GM19099 (cell line): Measurements from ENCODE around the gene BCAS3.

Experiments used
- POLR2A ChIP-seq: IDR thresholded peaks from 3 replicates; pipeline ENCODE4 v1.6.1; 2011; ENCODE audit warnings: low read depth; ENCODE audit not compliant: insufficient read length; ENCODE audit errors: extremely low read depth

The BCAS3 gene

GRCh38 chr17:61362852-61363600, 685.4 kb downstream of the BCAS3 start:
- no peak for TF ChIP-seq POLR2A

DNA sequence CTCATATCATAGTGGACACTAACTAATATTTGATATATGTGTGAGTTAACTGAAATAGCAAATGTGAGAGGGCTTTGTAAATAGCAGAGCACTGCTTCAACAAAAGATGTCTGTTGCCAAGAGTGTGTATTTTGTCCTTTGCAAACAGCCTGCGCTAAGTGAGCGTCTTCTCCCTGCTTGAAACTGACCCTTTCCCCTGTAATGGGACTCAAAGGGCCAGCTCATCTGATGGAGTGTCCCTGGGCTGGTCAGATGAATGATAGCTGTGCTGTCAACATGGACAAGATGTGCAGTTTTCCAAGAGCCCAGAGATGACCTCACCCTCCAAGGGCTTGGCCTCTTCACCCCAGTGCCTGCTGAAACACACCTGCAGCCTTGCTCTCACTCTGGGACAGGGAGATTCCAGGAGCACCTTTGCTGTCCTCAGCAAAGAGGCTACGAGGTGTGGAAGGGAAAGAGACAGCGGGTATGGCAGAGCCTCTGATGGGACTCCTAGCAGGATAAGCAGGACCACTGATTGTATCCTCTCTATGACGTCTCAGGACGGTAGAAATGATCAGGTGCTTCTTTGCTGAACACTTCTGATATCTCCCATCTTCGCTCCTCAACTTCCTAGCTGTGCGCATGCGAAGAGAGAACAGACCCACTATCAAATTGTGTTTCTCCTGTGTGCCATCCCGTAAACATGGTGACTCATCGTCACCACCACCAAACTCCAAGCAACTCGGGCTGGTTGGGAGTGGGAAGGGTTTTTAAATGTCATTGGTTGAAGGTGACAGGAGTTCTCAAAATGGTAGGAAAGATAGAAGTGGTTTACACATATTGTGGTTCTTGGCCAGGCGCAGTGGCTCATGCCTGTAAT, 686.2 kb downstream of the BCAS3 start:
- TF ChIP-seq POLR2A: no peak

DNA sequence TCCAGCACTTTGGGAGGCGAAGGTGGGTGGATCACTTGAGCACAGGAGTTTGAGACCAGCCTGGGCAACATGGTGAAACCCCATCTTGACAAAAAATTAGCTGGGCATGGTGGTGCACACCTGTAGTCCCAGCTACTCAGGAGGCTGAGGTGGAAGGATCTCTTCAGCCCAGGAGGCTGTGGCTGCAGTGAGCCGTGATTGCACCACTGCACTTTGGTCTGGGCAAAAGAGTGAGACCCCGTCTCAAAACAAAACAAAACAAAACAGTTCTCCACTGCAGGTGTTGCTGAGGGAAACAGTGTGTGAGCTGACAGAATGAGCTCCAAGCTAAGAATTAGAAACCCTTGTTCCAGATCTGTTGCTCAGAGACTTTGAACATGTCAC, 686.8 kb downstream of the BCAS3 start:
- no peak for TF ChIP-seq POLR2A

- no peak for TF ChIP-seq POLR2A
Measured at GRCh38 chr17:61366076-61366714, 688.5 kb downstream of the BCAS3 start.

- no peak for TF ChIP-seq POLR2A
Measured at GRCh38 chr17:61366715-61367413, 689.2 kb downstream of the BCAS3 start.

- TF ChIP-seq POLR2A: no peak
Measured at GRCh38 chr17:61368049-61368831, 690.6 kb downstream of the BCAS3 start.

DNA sequence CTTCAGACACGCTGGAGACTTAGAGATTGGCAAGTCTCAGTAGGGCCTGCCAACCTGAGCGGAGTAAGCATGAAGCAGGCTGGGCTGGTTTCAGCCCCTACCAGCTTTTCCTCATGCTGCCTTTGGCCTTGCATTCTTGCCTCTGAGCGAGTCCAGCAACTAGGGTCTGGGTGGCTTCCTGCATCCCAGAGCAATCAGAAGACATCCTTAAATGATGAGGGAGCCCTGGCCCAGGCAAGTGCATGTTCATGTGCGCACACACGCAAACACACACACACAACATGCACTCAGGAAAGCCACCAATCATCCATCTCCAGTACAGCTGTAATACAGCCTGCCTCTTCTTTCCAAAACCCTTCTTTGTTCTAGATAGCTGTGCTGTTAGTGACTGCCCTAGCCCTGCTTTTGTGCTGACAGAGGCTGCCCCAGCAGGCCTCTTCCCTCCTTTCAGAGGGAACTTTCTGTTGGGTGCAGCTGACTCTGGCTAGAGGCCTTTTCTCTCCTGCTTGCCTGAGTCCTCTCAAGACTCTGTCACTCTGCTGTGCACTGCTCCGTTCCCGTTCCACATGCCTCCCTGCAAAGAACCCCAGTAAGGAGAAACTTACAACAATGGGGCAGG, 691.3 kb downstream of the BCAS3 start:
- TF ChIP-seq POLR2A: no peak

- no peak for TF ChIP-seq POLR2A
Measured at GRCh38 chr17:61369751-61370150, 692.1 kb downstream of the BCAS3 start.

DNA sequence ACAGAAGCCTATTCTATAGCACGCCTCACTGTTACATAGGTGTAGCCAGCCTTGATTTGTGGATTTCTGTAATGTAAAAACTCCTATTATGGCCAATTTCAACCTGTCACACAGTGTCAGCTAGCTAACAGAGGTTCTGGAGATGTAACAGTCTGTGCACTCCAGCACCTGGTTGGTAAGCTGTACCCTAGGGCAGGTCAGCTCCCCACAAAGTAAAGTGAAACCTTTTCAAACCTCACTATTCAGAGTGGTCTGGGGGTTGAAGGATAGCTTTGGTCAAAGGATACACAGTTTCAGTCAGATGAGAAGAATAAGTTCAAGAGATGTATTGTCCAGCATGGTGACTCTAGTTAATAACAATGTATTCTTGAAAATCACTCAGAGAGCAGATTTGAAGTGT, 693.5 kb downstream of the BCAS3 start:
- TF ChIP-seq POLR2A: no peak

- TF ChIP-seq POLR2A: no peak
Measured at GRCh38 chr17:61371606-61372005, 694.0 kb downstream of the BCAS3 start.

GRCh38 chr17:61372436-61372835, 694.8 kb downstream of the BCAS3 start:
- no peak for TF ChIP-seq POLR2A

- no peak for TF ChIP-seq POLR2A
Measured at GRCh38 chr17:61376931-61377838, 699.5 kb downstream of the BCAS3 start.
